GM18511 (cell line): ENCODE measurements around the gene TOLLIP.
"Not testable (repeated sequence)": the region's sequence is repeated elsewhere in the genome, so short reads cannot be mapped to it uniquely, and the experiment has no call there.

Source experiments
- ATAC-seq: cut with Tn5 transposase; IDR thresholded peaks from one replicate; pipeline ENCODE4 v1.9.1; 2021; ENCODE audit warnings: mild to moderate bottlenecking, moderate library complexity; ENCODE audit not compliant: unreplicated experiment

Gene TOLLIP

GRCh38 chr11:1252371-1253102 is 56.9 kb downstream of the TOLLIP start:
- no peak for ATAC-seq

- no peak for ATAC-seq
Measured at GRCh38 chr11:1251236-1251770, 58.1 kb downstream of the TOLLIP start.

GRCh38 chr11:1250411-1250810 is 59.0 kb downstream of the TOLLIP start:
- ATAC-seq = not testable (repeated sequence)

- ATAC-seq = not testable (repeated sequence)
Measured at GRCh38 chr11:1248951-1249350, 60.5 kb downstream of the TOLLIP start.

GRCh38 chr11:1247026-1247425 is 62.4 kb downstream of the TOLLIP start:
- ATAC-seq = not testable (repeated sequence)

GRCh38 chr11:1246301-1246700 is 63.1 kb downstream of the TOLLIP start:
- not testable (repeated sequence) for ATAC-seq

GRCh38 chr11:1245717-1246116 is 63.7 kb downstream of the TOLLIP start:
- ATAC-seq = not testable (repeated sequence)

- not testable (repeated sequence) for ATAC-seq
Measured at GRCh38 chr11:1244557-1244956, 64.9 kb downstream of the TOLLIP start.

- ATAC-seq = not testable (repeated sequence)
Measured at GRCh38 chr11:1243521-1243920, 65.9 kb downstream of the TOLLIP start.

GRCh38 chr11:1242751-1243150 is 66.7 kb downstream of the TOLLIP start:
- not testable (repeated sequence) for ATAC-seq

GRCh38 chr11:1242289-1242688 is 67.1 kb downstream of the TOLLIP start:
- ATAC-seq = no peak

GRCh38 chr11:1241706-1242105 is 67.7 kb downstream of the TOLLIP start:
- no peak for ATAC-seq

- no peak for ATAC-seq
Measured at GRCh38 chr11:1240771-1241170, 68.7 kb downstream of the TOLLIP start.

- no peak for ATAC-seq
Measured at GRCh38 chr11:1239596-1240205, 69.7 kb downstream of the TOLLIP start.

- no peak for ATAC-seq
Measured at GRCh38 chr11:1238767-1239595, 70.5 kb downstream of the TOLLIP start.

- no peak for ATAC-seq
Measured at GRCh38 chr11:1237851-1238250, 71.6 kb downstream of the TOLLIP start.

- ATAC-seq = no peak
Measured at GRCh38 chr11:1237128-1237580, 72.3 kb downstream of the TOLLIP start.

- ATAC-seq = no peak
Measured at GRCh38 chr11:1236316-1237127, 72.9 kb downstream of the TOLLIP start.

- no peak for ATAC-seq
Measured at GRCh38 chr11:1235901-1236315, 73.5 kb downstream of the TOLLIP start.

GRCh38 chr11:1235306-1235900 is 74.0 kb downstream of the TOLLIP start:
- ATAC-seq = no peak
